C4-2B (cell line): ENCODE results near the gene SLC35B4.

Experiments used
- H3K27ac ChIP-seq: fragments of 450-650 bp; 2 replicates; pipeline ENCODE4 v1.5.1; 2017
- CTCF ChIP-seq: fragments of 450-650 bp; conservative IDR thresholded peaks from 2 replicates; pipeline ENCODE4 v1.5.1; 2017; ENCODE audit warnings: mild to moderate bottlenecking
- ZFX ChIP-seq: fragments of 450-650 bp; IDR thresholded peaks from 2 replicates; pipeline ENCODE4 v1.6.1; 2017

The SLC35B4 gene

DNA sequence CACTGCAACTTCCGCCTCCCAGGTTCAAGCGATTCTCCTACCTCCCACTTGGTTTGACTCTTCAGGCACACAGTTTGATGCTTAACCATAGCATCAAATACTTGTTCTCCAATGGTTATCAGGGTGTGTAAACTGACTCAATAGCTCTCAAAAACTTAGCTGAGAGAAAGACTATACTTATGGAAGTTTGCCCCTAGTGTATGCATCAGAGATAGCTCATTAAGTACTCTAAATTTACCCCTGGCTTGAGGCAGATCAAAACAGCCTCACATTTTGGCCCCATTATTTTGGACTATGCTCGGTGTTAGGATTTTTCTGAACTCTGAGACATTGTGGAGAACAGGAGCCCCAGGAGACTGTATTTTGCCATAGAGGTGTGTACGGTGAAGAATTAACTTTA, 40.8 kb upstream of the SLC35B4 start:
- TF ChIP-seq CTCF (no peak), ZFX (no peak)
- H3K27ac ChIP-seq = no peak overlapping the region

DNA sequence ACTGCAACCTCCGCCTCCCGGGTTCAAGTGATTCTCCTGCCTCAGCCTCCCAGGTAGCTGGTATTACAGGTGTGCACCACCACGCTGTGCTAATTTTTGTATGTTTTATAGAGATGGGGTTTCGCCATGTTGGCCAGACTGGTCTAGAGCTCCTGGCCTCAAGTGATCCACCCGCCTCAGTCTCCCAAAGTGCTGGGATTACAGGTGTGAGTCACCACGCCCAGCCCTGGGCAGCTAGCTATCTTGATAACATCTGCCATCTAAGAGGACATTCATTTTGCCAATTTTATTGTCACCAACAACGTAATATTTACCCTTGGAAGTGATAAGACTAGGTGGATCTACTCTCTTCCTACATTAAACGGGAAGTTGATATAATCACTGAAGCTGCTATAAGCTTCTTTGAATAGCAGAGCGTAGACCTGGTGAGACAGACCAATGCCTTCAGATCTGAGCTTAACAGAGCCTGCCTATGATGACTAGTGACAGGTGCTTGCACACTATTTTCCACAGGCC, 39.7 kb upstream of the SLC35B4 start:
- TF ChIP-seq CTCF (no peak), ZFX (no peak)
- no peak overlapping the region for H3K27ac ChIP-seq

DNA sequence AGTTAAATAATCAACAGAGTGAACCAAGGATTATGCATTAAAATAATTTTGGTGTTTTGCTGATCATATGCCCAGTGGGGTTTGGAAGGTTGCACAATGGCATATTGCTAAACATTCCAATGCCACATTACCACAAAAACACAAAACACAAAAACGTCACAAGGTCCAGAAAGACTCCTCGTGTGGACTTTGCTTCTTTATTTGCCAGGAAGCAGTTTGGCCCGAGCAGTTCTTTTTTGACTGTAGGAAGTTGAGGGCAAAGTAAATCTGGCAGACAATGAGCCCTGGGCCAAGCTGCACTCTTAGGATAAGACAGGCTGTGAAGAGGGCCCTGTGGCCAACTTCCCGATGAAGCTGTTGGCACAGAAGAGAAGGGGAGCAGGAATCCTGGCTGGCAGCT, 39.2 kb upstream of the SLC35B4 start:
- no peak for TF ChIP-seq ZFX
- no peak for TF ChIP-seq CTCF
- H3K27ac ChIP-seq = no peak overlapping the region

- no peak overlapping the region for H3K27ac ChIP-seq
- TF ChIP-seq CTCF = no peak
- TF ChIP-seq ZFX = no peak
Observed at GRCh38 chr7:134355004-134355525, 38.3 kb upstream of the SLC35B4 start.

- H3K27ac ChIP-seq = no peak overlapping the region
- TF ChIP-seq ZFX (no peak), CTCF (no peak)
Observed at GRCh38 chr7:134353411-134353810, 36.7 kb upstream of the SLC35B4 start.

DNA sequence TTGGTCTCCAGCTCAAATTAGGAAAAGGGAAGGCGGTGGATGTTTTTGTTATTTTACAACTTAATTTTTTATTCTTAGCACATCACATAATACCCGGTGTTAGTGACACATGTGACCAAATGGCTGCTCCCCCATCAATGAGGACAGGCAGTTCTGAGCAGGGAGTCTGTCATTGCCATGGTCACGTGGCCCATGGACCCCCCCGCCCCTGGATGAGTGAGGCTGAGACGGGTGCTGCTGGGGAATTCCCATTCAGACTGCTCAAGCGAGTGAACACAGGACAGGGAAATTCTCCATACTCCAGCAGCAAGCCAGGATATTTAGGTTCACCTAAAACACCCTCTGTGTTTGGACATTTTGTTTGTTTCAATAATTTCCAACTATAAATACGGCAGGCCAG, 34.7 kb upstream of the SLC35B4 start:
- no peak overlapping the region for H3K27ac ChIP-seq
- no peak for TF ChIP-seq ZFX
- no peak for TF ChIP-seq CTCF

DNA sequence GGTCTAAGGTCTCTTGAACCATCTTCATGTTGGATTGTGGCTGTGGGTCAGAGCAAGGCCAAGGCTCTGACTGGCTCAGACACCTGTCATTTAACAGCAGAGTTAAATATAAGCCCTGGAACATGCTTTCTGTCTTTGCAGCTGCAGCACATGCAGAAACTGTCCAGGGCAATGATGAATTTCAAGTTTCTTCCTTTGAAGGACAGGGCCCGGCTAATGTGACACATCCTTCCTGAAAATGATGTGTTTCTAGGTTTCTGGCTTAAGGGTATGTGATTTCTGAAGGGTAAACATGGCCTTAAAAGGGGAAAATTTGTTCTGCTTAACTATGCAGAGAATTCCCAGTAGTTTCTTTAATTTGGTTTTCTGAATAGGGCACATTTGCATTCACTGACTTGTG, 34.0 kb upstream of the SLC35B4 start:
- TF ChIP-seq ZFX (no peak), CTCF (no peak)

More for the DNA sequence above, 34.0 kb upstream of the SLC35B4 start:
- H3K27ac ChIP-seq = no peak overlapping the region
